ENCODE data around the gene KIF16B.

- TF ChIP-seq CTCF (IDR thresholded peaks at IDR 0.05) (no peak), POLR2A (IDR thresholded peaks at IDR 0.05) (no peak)
Measured at GRCh38 chr20:16283307-16283706, 289.9 kb downstream of the KIF16B start.
